ENCODE measurements around the gene EEF1AKMT2.

EEF1AKMT2 gene

DNA sequence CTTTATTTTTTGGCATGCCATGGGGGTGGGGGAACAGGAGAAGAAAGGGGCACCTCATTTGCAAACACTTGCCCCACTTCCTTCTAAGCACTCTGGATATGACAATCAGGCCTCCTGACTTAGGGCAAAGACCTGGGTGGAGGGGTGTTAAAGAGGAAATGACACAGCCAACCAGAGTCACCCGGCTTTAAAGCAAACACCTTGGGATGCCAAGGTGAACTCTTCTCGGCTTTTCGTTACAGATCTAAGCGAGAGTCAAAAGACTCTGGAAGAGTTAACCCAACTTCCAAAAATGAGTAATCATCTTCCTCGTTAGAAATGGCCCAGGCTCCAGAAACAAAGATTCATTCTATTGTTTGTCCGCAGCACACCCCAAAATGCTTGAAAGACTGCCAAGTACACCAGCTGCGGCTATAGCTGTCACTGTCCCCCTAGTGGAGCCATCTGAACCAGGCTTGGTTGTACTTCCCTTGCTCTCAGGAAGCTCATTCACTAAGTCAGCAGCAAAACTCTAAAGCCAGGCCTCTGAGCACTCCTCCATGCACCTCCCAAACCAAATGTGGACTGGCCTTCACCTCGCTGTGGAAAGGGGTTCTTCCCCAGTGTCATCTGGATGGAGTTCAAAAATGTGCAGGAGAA, 72.4 kb downstream of the EEF1AKMT2 start:
- no peak for DNase-seq (ENCODE audit: low read depth)

GRCh38 chr10:124717911-124718741, 73.6 kb downstream of the EEF1AKMT2 start:
- DNase-seq (ENCODE audit: low read depth): no peak

DNA sequence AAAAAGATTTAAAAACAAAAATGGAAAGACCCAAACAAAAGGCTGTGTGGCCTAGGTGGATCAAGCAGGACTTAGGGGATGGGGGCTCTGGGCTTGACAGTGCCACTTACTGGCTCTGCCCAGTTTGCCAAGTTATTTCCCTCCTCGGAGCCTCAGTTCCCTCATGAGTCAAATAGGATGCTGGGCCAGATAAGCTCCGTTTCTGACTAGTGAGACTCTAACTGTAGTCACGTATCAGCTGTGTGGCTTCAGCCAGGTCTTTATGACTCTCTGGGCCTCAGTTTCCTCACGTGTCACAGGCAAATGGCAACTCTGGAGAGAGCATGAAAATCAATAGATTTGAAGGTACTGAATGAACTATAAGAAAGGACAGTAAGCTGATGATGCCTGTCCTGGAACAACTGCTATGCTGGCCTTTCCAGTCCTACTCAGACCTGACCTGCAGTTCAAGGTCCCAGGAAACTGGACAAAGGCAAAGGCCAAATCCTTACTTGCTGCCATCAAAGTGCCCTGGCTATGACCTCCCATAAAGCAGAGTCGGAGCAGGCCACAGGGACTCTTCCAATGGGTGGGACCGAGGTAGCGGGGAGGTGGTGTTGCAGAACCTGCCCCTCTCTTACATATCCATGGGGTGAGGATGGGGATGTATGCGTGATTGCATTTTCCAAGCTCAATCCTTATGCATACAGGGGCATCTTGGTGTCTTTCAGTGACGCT, 74.5 kb downstream of the EEF1AKMT2 start:
- no peak for DNase-seq (ENCODE audit: low read depth)

- no peak for DNase-seq (ENCODE audit: low read depth)
Measured at GRCh38 chr10:124716369-124716768, 75.3 kb downstream of the EEF1AKMT2 start.

GRCh38 chr10:124715439-124715838, 76.2 kb downstream of the EEF1AKMT2 start:
- no peak for DNase-seq (ENCODE audit: low read depth)

- DNase-seq (ENCODE audit: low read depth): no peak
Measured at GRCh38 chr10:124713679-124714255, 77.9 kb downstream of the EEF1AKMT2 start.

DNA sequence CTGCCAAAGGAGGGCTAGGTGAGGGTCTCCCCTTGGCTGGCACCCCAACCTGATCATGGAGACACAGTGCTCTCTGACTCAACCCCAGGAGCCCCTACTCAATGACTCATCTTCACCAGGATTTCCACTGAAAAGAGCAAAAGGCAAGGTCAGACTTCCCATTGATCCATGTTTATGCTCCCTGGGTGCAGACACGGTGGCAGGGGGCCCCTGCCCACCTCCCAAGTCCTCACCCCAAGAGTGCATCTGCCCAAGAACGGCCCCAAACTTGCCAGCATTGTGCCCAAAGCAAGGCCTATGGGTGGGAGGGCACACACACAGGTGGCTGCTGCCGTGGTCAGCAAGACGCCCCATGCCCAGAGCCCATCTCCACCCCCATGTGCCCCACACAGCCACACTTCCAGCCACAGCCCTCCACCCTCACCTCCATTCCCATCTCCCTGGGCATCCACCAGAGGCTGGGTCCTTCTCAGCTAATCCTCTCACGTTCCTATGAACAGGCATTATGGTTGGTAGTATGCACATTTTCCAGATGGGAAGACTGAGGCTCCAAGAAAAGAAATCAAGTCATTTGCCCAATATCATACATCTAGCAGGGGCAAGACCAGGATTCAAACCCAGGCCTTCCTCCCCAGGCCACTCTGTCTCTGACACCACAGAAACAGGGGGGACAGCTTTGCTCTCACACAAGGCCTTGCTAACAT, 78.8 kb downstream of the EEF1AKMT2 start:
- DNase-seq (ENCODE audit: low read depth): no peak

- DNase-seq (ENCODE audit: low read depth): no peak
Measured at GRCh38 chr10:124711145-124711544, 80.5 kb downstream of the EEF1AKMT2 start.

GRCh38 chr10:124710266-124710881, 81.3 kb downstream of the EEF1AKMT2 start:
- no peak for DNase-seq (ENCODE audit: low read depth)

- DNase-seq (ENCODE audit: low read depth): no peak
Measured at GRCh38 chr10:124709861-124710260, 81.8 kb downstream of the EEF1AKMT2 start.

GRCh38 chr10:124708922-124709520, 82.7 kb downstream of the EEF1AKMT2 start:
- DNase-seq (ENCODE audit: low read depth): no peak

DNA sequence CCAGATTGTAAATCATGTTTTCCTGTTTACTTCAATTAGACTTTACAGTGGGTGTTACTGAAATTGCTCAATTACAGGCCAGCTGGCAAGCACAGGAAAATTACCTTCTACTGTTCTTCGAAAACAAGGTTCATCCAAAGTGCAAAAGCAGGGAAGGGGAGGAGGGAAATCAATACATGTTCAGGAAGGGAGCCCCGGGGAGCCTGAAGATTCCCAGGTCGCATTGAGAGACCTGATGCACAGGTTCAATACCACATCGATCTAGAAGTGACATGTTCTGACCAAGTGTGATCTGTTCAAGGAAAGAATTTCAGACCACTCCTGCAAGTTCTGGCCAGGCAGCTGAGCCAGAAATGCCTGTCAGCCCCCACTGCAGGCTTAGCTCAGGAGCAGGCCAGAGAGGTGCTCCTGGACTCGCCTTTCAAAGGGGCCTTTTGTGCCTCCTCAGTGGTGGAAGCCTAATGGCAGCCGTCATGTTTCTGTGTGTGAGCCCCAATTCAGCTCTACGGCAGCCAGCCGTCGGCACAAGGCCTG, 83.4 kb downstream of the EEF1AKMT2 start:
- DNase-seq (ENCODE audit: low read depth): no peak
